ENCODE measurements around the gene TMEM45B.
"Not testable (repeated sequence)": the region's sequence is repeated elsewhere in the genome, so short reads cannot be mapped to it uniquely, and the experiment has no call there.

TMEM45B gene

GRCh38 chr11:129853518-129854231, 38.0 kb downstream of the TMEM45B start:
- no peak for FAIRE-seq

- FAIRE-seq, result no peak
Observed at GRCh38 chr11:129854232-129854805, 38.7 kb downstream of the TMEM45B start.

- no peak for FAIRE-seq
Observed at GRCh38 chr11:129855086-129855485, 39.4 kb downstream of the TMEM45B start.

GRCh38 chr11:129856036-129856435, 40.4 kb downstream of the TMEM45B start:
- FAIRE-seq, result no peak

GRCh38 chr11:129861702-129862522, 46.3 kb downstream of the TMEM45B start:
- peak; percentile 96 for FAIRE-seq

- FAIRE-seq, result no peak
Observed at GRCh38 chr11:129864811-129865210, 49.2 kb downstream of the TMEM45B start.

GRCh38 chr11:129865701-129866100, 50.1 kb downstream of the TMEM45B start:
- no peak for FAIRE-seq

- FAIRE-seq, result no peak
Observed at GRCh38 chr11:129866311-129866710, 50.7 kb downstream of the TMEM45B start.

- FAIRE-seq, result not testable (repeated sequence)
Observed at GRCh38 chr11:129868626-129869025, 53.0 kb downstream of the TMEM45B start.

GRCh38 chr11:129871914-129872313, 56.3 kb downstream of the TMEM45B start:
- no peak for FAIRE-seq

GRCh38 chr11:129880311-129880710, 64.7 kb downstream of the TMEM45B start:
- FAIRE-seq, result no peak

GRCh38 chr11:129881570-129882170, 66.0 kb downstream of the TMEM45B start:
- FAIRE-seq, result no peak

GRCh38 chr11:129884581-129884980, 68.9 kb downstream of the TMEM45B start:
- no peak for FAIRE-seq

GRCh38 chr11:129885381-129885780, 69.7 kb downstream of the TMEM45B start:
- FAIRE-seq, result no peak

GRCh38 chr11:129888451-129888850, 72.8 kb downstream of the TMEM45B start:
- FAIRE-seq, result no peak

- no peak for FAIRE-seq
Observed at GRCh38 chr11:129894278-129895125, 78.9 kb downstream of the TMEM45B start.

- no peak for FAIRE-seq
Observed at GRCh38 chr11:129895126-129896041, 79.7 kb downstream of the TMEM45B start, which contains the start of gene NFRKB. Gene NFRKB (minus strand): TSS chr11:129895578. CDS start chr11:129892849, 2,729 bp downstream.

GRCh38 chr11:129896062-129896461, 80.4 kb downstream of the TMEM45B start:
- FAIRE-seq, result no peak

GRCh38 chr11:129905402-129905801, 89.8 kb downstream of the TMEM45B start:
- FAIRE-seq, result no peak
